Ovary (tissue), 9 donors: ENCODE data around the gene FAM107B. TPM values are rescaled to one million over a fixed set of nuclear protein-coding genes. Genes with fewer than 3 reads are reported as not detected.

ENCODE experiments used
- DNase-seq, 5 donors: peaks; one replicate each; pipeline ENCODE4 v3.0.0-alpha.2; 2019 to 2020
- H3K27ac ChIP-seq, 2 donors: fragments of 200-600 bp; one replicate each; pipeline versions ENCODE4 v1.5.1 to v1.8.0; 2019 to 2022
- H3K27me3 ChIP-seq: fragments of 200-600 bp; one replicate; pipeline ENCODE4 v1.8.0; 2022
- H3K36me3 ChIP-seq: fragments of 200-600 bp; sonication (generic); one replicate; pipeline ENCODE4 v1.5.1; 2019
- H3K4me1 ChIP-seq: one replicate; pipeline ENCODE4 v1.8.1; 2013; ENCODE audit warnings: mild to moderate bottlenecking, moderate library complexity; ENCODE audit not compliant: insufficient read depth
- H3K4me3 ChIP-seq: fragments of 200-600 bp; sonication (generic); one replicate; pipeline ENCODE4 v1.5.1; 2017
- H3K9me3 ChIP-seq, 2 donors: fragments of 200-600 bp in 1 of 2; sonication (generic) in 1 of 2; one replicate each; pipeline versions ENCODE4 v1.5.1 to v1.8.1; 2013 to 2019; ENCODE audit warnings: mild to moderate bottlenecking in 1 of 2, moderate library complexity in 1 of 2
- EP300 ChIP-seq: sonication (generic); formaldehyde crosslinking; IDR thresholded peaks from one replicate; pipeline ENCODE4 v1.6.1; 2017; ENCODE audit warnings: antibody characterized with exemption
- POLR2A ChIP-seq: fragments of 450-650 bp; IDR thresholded peaks from one replicate; pipeline ENCODE4 v1.6.1; 2017; ENCODE audit warnings: antibody characterized with exemption, mild to moderate bottlenecking, moderate library complexity
- WGBS, 3 donors: extraction: QIAGEN DNeasy Blood & Tissue Kit in 1 of 3; methylation state at CpG; one replicate each; pipeline versions ENCODE4 v1.1.5 to v1.1.7; 2013 to 2017; 5-methylcytosine and 5-hydroxymethylcytosine counted together
- intact Hi-C, 4 donors: fragments of 100-400 bp; cut with DNase I; formaldehyde crosslinking; loops; one replicate each; pipeline versions ENCODE4 v1.11.0 to v1.15.1; 2022 to 2023
- polyA plus RNA-seq, 2 donors: library from polyadenylated mRNA; stranded (reverse); fragments of 200-250 nt in 1 of 2; fragments of 350-450 nt in 1 of 2; fragmentation: Illumina TruSeq in 1 of 2; extraction: RNeasy Lipid Tissue Mini Kit (QIAGEN cat#74804) in 1 of 2; gene quantifications; one replicate each; pipeline ENCODE4 v1.2.3, GENCODE V29; 2013 to 2014
- total RNA-seq, 7 donors: library from RNA; depleted of rRNA in 2 of 7; stranded (reverse); fragments of >200 nt in 2 of 7; fragmentation: NEBNext Ultra II Directional in 3 of 7; extraction: Animal tissue kit (Norgen Biotek cat#: 25700) in 3 of 7; gene quantifications; one replicate each; pipeline versions ENCODE4 v1.1.0 to v1.2.4, GENCODE V29; 2016 to 2023
- TF ChIP-seq, protein P1 (sequence below), 3 donors: fragments of 450-650 bp in 2 of 3; fragments of 200-600 bp in 1 of 3; IDR thresholded peaks; one replicate each; pipeline versions ENCODE4 v1.5.1 to v1.8.0; 2016 to 2022; ENCODE audit warnings: antibody characterized with exemption in 3 of 3, mild to moderate bottlenecking in 1 of 3
- donor health status: DM: no; HTN: no; CAD: no; lungs with moderate emphysema.
- donor health status: DM: no; HTN: no; CAD: no.
- donor health status: Bipolar disorder and iron deficiency.
- donor health status: DM: yes; HTN: yes; CAD: no.
- donor health status: DM: no; HTN: no; CAD: no.
- donor health status: DM: yes; HTN: yes; CAD: no.

The FAM107B gene
- total and polyA plus RNA-seq, 9 donors = 6.0 to 26.6 (median 15.0) TPM

GRCh38 chr10:14526326-14526725, 248.4 kb downstream of the FAM107B start:
- H3K36me3 ChIP-seq = no peaks in the 10 kb centered on the region
- H3K4me3 ChIP-seq = no peak overlapping the region
- H3K27ac ChIP-seq = no peak overlapping the region
- TF ChIP-seq EP300 = no peak
- WGBS, 3 donors = 87 to 94% (median 92%) methylated on average over 7 of the region's 7 CpGs
- H3K27me3 ChIP-seq = no peaks in the 10 kb centered on the region
- no peaks in the 10 kb centered on the region for H3K9me3 ChIP-seq
- intact Hi-C loops = no loop called here
- H3K4me1 ChIP-seq = no peaks in the 10 kb centered on the region
- no peak for DNase-seq

- 94 to 99% (median 96%) methylated on average over 3 of the region's 3 CpGs for WGBS, 3 donors
- H3K36me3 ChIP-seq = no peaks in the 10 kb centered on the region
These were observed 249.9 kb downstream of the FAM107B start for GRCh38 chr10:14524691-14525324.

DNA sequence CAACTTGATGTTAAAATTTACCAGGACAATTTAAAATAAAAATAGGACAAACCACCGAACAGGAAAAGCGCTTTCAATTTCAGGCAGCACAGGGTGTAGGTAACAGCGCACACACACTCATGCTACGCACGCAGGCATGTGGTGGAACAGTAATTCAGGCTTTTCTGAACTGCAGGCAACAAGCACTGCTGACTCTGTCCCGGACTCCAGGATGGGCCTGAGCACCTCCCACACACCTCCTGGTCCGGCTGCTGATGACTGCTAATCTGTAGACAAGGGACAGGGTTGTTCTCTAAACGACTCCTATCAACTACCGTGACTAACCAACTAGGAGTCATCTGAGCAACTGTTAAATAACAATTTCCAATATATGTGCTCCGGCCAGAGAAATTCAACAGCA, 251.4 kb downstream of the FAM107B start:
- intact Hi-C loops = no loop called here
- TF ChIP-seq POLR2A (no peak), EP300 (no peak)
- TF ChIP-seq, protein P1, sequence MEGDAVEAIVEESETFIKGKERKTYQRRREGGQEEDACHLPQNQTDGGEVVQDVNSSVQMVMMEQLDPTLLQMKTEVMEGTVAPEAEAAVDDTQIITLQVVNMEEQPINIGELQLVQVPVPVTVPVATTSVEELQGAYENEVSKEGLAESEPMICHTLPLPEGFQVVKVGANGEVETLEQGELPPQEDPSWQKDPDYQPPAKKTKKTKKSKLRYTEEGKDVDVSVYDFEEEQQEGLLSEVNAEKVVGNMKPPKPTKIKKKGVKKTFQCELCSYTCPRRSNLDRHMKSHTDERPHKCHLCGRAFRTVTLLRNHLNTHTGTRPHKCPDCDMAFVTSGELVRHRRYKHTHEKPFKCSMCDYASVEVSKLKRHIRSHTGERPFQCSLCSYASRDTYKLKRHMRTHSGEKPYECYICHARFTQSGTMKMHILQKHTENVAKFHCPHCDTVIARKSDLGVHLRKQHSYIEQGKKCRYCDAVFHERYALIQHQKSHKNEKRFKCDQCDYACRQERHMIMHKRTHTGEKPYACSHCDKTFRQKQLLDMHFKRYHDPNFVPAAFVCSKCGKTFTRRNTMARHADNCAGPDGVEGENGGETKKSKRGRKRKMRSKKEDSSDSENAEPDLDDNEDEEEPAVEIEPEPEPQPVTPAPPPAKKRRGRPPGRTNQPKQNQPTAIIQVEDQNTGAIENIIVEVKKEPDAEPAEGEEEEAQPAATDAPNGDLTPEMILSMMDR (IDR thresholded peaks at IDR 0.05) = no peak
- DNase-seq = no peak
- no peaks in the 10 kb centered on the region for H3K27me3 ChIP-seq
- no peak overlapping the region for H3K27ac ChIP-seq
- H3K36me3 ChIP-seq = no peaks in the 10 kb centered on the region
- H3K4me1 ChIP-seq = no peaks in the 10 kb centered on the region
- no peak overlapping the region for H3K4me3 ChIP-seq
- 78 to 87% (median 82%) methylated on average over 10 of the region's 10 CpGs for WGBS, 3 donors
- no peaks in the 10 kb centered on the region for H3K9me3 ChIP-seq

More at GRCh38 chr10:14524691-14525324, 249.9 kb downstream of the FAM107B start:
- H3K9me3 ChIP-seq = no peaks in the 10 kb centered on the region
- H3K4me1 ChIP-seq = no peaks in the 10 kb centered on the region
- no peaks in the 10 kb centered on the region for H3K27me3 ChIP-seq
- H3K4me3 ChIP-seq = no peak overlapping the region
- intact Hi-C loops = no loop called here
- H3K27ac ChIP-seq = no peak overlapping the region
- TF ChIP-seq EP300 (no peak), POLR2A (no peak)
- TF ChIP-seq, protein P1 (IDR thresholded peaks at IDR 0.05) = no peak
- no peak for DNase-seq

DNA sequence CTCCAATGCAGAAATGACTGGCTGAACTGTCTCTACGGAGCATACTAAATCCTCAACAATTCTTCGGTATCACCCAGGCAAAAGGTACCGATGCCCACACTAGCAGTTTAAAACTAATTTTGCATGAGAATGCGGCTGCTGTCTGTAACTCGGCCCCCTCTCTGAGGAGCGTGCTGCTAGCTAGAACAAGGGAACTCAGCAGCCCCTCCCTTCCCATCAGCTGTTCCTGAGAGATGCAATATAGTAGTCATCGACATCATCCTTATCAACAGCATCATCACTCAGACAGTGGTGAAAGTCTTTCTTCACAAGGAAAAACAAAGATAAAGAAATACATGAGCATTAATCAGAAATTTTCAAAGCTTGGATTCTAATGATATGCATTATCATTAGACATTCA, 254.9 kb downstream of the FAM107B start:
- Histone ChIP-seq H3K36me3 (no peaks in the 10 kb centered on the region), H3K27me3 (no peaks in the 10 kb centered on the region), H3K27ac (no peak overlapping the region), H3K4me1 (no peaks in the 10 kb centered on the region), H3K4me3 (no peak overlapping the region), H3K9me3 (no peaks in the 10 kb centered on the region)
- 78 to 84% (median 81%) methylated on average over 7 of the region's 7 CpGs for WGBS, 3 donors
- TF ChIP-seq POLR2A = no peak
- TF ChIP-seq, protein P1 (IDR thresholded peaks at IDR 0.05) = no peak
- no peak for TF ChIP-seq EP300
- intact Hi-C loops = no loop called here
- no peak for DNase-seq

GRCh38 chr10:14518149-14518548, 256.5 kb downstream of the FAM107B start:
- no peaks in the 10 kb centered on the region for H3K9me3 ChIP-seq
- H3K27ac ChIP-seq = no peak overlapping the region
- H3K4me1 ChIP-seq = no peaks in the 10 kb centered on the region
- intact Hi-C loops = no loop called here
- DNase-seq = no peak
- no peak overlapping the region for H3K4me3 ChIP-seq
- no peak for TF ChIP-seq POLR2A
- H3K27me3 ChIP-seq = no peaks in the 10 kb centered on the region
- WGBS, 3 donors = 87 to 91% (median 91%) methylated on average over 3 of the region's 3 CpGs
- no peaks in the 10 kb centered on the region for H3K36me3 ChIP-seq
